HepG2 (cell line): ENCODE data around the gene SELENOH. TPM values are rescaled to one million over a fixed set of nuclear protein-coding genes. Genes with fewer than 3 reads are reported as not detected.
A peak's percentile ranks its signal among the peaks of the same experiment; 100 is the strongest.

ENCODE experiments used
- NFAT5 ChIP-seq: sonication (generic); formaldehyde crosslinking; IDR thresholded peaks from 2 replicates; pipeline ENCODE4 v1.4.0; 2020; ENCODE audit warnings: missing genetic modification reagents
- RERE ChIP-seq: IDR thresholded peaks from 2 replicates; pipeline ENCODE4 v1.6.1; 2016; ENCODE audit warnings: low read depth, missing genetic modification reagents, missing compliant biosample characterization
- THAP9 ChIP-seq: sonication (generic); formaldehyde crosslinking; IDR thresholded peaks from 2 replicates; pipeline ENCODE4; 2020; ENCODE audit warnings: missing genetic modification reagents, mild to moderate bottlenecking, borderline replicate concordance
- TOPORS ChIP-seq: sonication (generic); formaldehyde crosslinking; IDR thresholded peaks from 2 replicates; pipeline ENCODE4 v1.8.0; 2023; ENCODE audit warnings: mild to moderate bottlenecking, missing genetic modification reagents
- ZBTB20 ChIP-seq: sonication (generic); formaldehyde crosslinking; IDR thresholded peaks from 2 replicates; pipeline ENCODE4 v1.8.1; 2023; ENCODE audit warnings: missing genetic modification reagents, low read depth, mild to moderate bottlenecking, borderline replicate concordance
- ZC3H13 ChIP-seq: sonication (generic); formaldehyde crosslinking; IDR thresholded peaks from 2 replicates; pipeline ENCODE4 v1.8.1; 2023; ENCODE audit warnings: mild to moderate bottlenecking, missing genetic modification reagents, moderate library complexity
- ZFP1 ChIP-seq: IDR thresholded peaks from 2 replicates; pipeline ENCODE4 v1.6.1; 2016
- ZNF138 ChIP-seq: sonication (generic); formaldehyde crosslinking; IDR thresholded peaks from 2 replicates; pipeline ENCODE4 v1.5.0; 2020; ENCODE audit warnings: mild to moderate bottlenecking, low read depth, missing genetic modification reagents
- ZNF264 ChIP-seq: sonication (generic); formaldehyde crosslinking; IDR thresholded peaks from 2 replicates; pipeline ENCODE4 v1.4.0; 2020; ENCODE audit warnings: missing genetic modification reagents
- ZNF547 ChIP-seq: sonication (generic); formaldehyde crosslinking; IDR thresholded peaks from 2 replicates; pipeline ENCODE4 v1.5.1; 2020; ENCODE audit warnings: mild to moderate bottlenecking, missing genetic modification reagents
- ZNF746 ChIP-seq: sonication (generic); formaldehyde crosslinking; IDR thresholded peaks from 2 replicates; pipeline ENCODE4 v1.8.0; 2022; ENCODE audit warnings: mild to moderate bottlenecking, missing genetic modification reagents
- ZNF775 ChIP-seq: sonication (generic); formaldehyde crosslinking; IDR thresholded peaks from 2 replicates; pipeline ENCODE4 v1.4.0; 2020; ENCODE audit warnings: missing genetic modification reagents, mild to moderate bottlenecking, moderate library complexity, borderline replicate concordance
- polyA plus RNA-seq, 8 experiments: library from polyadenylated mRNA; depleted of rRNA in 3 of 8; stranded (reverse) in 7 of 8; unstranded in 1 of 8; fragments of >200 nt; fragmentation: Illumina TruSeq in 4 of 8; extraction: Trizol in 4 of 8; gene quantifications; 2 replicates each; pipeline versions ENCODE4 v1.2.1 to v1.2.3, GENCODE V29; 2011 to 2016; ENCODE audit warnings: low read depth in 4 of 8, missing spikeins in 1 of 8, mixed read lengths in 1 of 8; ENCODE audit not compliant: insufficient read depth in 1 of 8
- total RNA-seq, 5 experiments: library from RNA; depleted of rRNA; stranded (reverse); fragments of >200 nt; fragmentation: Illumina TruSeq; extraction: Trizol; gene quantifications; 2 replicates each; pipeline ENCODE4 v1.2.3, GENCODE V29; 2016; ENCODE audit warnings: low read depth in 1 of 5

Gene SELENOH
- total and polyA plus RNA-seq, 2 of the 13 experiments (the other 11 are each of a cell fraction or from before 2014, with no cell fraction given), result 27.2 to 77.4 TPM

- TF ChIP-seq RERE (CRISPR knock-in tag), result no peak
- TF ChIP-seq ZNF138 (CRISPR knock-in tag), result no peak
- TF ChIP-seq ZC3H13 (CRISPR knock-in tag), result no peak
- no peak for TF ChIP-seq ZBTB20 (CRISPR knock-in tag)
- no peak for TF ChIP-seq ZNF264 (CRISPR knock-in tag)
- no peak for TF ChIP-seq THAP9 (CRISPR knock-in tag)
- TF ChIP-seq TOPORS (CRISPR knock-in tag), result no peak
- peak; percentile 80; the same call in 1 of the 2 replicates for TF ChIP-seq ZFP1 (CRISPR knock-in tag)
- no peak for TF ChIP-seq ZNF775 (CRISPR knock-in tag)
- TF ChIP-seq ZNF547 (CRISPR knock-in tag), result no peak
- no peak for TF ChIP-seq ZNF746 (CRISPR knock-in tag)
- TF ChIP-seq NFAT5 (CRISPR knock-in tag), result no peak
These were observed 10.5 kb downstream of the SELENOH start, which contains the start of gene BTBD18 (continued) for GRCh38 chr11:57751676-57752253.
